K562 (cell line): ENCODE results near the gene NAV2. TPM values are rescaled to one million over a fixed set of nuclear protein-coding genes. Genes with fewer than 3 reads are reported as not detected.

Experiments
- ATAC-seq: fragments of 200-7000 bp; cut with Tn5 transposase; 3 replicates; pipeline ENCODE4 v1.9.1; 2020; ENCODE audit warnings: moderate library complexity
- BruUV-seq: library from RNA; stranded (reverse); fragments of 400-500 nt; replicated peaks from 2 replicates; lab custom pipeline; 2021; lab: Mats Ljungman, UMichigan
- CTCF ChIA-PET: fragments of 300-600 bp; formaldehyde crosslinking; extraction: SDS; loops from one replicate; lab custom pipeline; 2021; ENCODE audit warnings: low intra/inter-chr PET ratio; lab: Yijun Ruan, JAX
- POLR2A ChIA-PET: fragments of 300-600, 350-650 bp; sonication (Branson Sonifier 250); formaldehyde crosslinking; extraction: SDS; loops from one replicate; lab custom pipeline; 2021; ENCODE audit warnings: antibody characterized with exemption, inconsistent platforms; lab: Yijun Ruan, JAX
- DNase-seq, 4 experiments: peaks; one replicate each; pipeline versions ENCODE4 v3.0.0 to v3.0.0-alpha.2; 2011 to 2018; ENCODE audit warnings: low spot score in 3 of 4, mixed read lengths in 3 of 4; ENCODE audit errors: extremely low read depth in 1 of 4
- FAIRE-seq: peaks from 2 replicates; lab custom pipeline; 2011; peaks lifted over from hg19 to GRCh38; lab: Jason Lieb, UNC
- H2AFZ ChIP-seq: 2 replicates; pipeline ENCODE4 v1.6.0; 2011; ENCODE audit warnings: low read depth, low read length, control low read depth, inconsistent platforms
- H3K27ac ChIP-seq: fragments of 200-600 bp; 3 replicates; pipeline ENCODE4 v1.8.0; 2011; ENCODE audit warnings: low read depth, mild to moderate bottlenecking, control low read depth, inconsistent platforms, low read length, moderate library complexity, mixed read lengths; ENCODE audit errors: extremely low read depth
- H3K27me3 ChIP-seq, 2 experiments: fragments of 300-600 bp in 1 of 2; 2 replicates in 1 of 2; 3 replicates in 1 of 2; pipeline versions ENCODE4 v1.6.0 to v1.8.0; 2011; ENCODE audit warnings: inconsistent platforms in 2 of 2, low read length in 2 of 2, mild to moderate bottlenecking in 1 of 2, mixed read lengths in 1 of 2, moderate library complexity in 1 of 2; ENCODE audit not compliant: control insufficient read depth in 2 of 2, insufficient read depth in 2 of 2
- H3K36me3 ChIP-seq: fragments of 300-600 bp; 3 replicates; pipeline ENCODE4 v1.8.0; 2011; ENCODE audit warnings: mild to moderate bottlenecking, low read length, inconsistent platforms; ENCODE audit not compliant: control insufficient read depth, insufficient read depth
- H3K4me1 ChIP-seq, 2 experiments: fragments of 200-600 bp in 1 of 2; replicated peaks in 1 of 2; 2 replicates in 1 of 2; 3 replicates in 1 of 2; pipeline versions ENCODE4 v1.5.1 to v1.8.0; 2011; ENCODE audit warnings: inconsistent platforms in 2 of 2, low read length in 2 of 2, mild to moderate bottlenecking in 1 of 2, mixed read lengths in 1 of 2, moderate library complexity in 1 of 2; ENCODE audit not compliant: control insufficient read depth in 2 of 2, insufficient read depth in 2 of 2
- H3K4me2 ChIP-seq: 2 replicates; pipeline ENCODE4 v1.6.1; 2011; ENCODE audit warnings: low read length, control low read depth, inconsistent platforms, mixed read lengths; ENCODE audit not compliant: insufficient read depth
- H3K4me3 ChIP-seq: fragments of 200-600 bp; sonication (generic), shearing (Covaris generic); 2 replicates; pipeline ENCODE4 v1.5.1; 2016; ENCODE audit warnings: control low read depth, inconsistent platforms
- H3K79me2 ChIP-seq: fragments of 200-600 bp; 3 replicates; pipeline ENCODE4 v1.8.0; 2011; ENCODE audit warnings: low read length, inconsistent platforms; ENCODE audit not compliant: control insufficient read depth, insufficient read depth
- H3K9ac ChIP-seq, 2 experiments: 2 replicates each; pipeline versions ENCODE4 v1.6.0 to v1.6.1; 2011; ENCODE audit warnings: low read depth in 2 of 2, low read length in 2 of 2, control low read depth in 1 of 2, inconsistent platforms in 1 of 2, mild to moderate bottlenecking in 1 of 2, mixed read lengths in 1 of 2; ENCODE audit not compliant: insufficient read depth in 1 of 2
- H3K9me1 ChIP-seq: one replicate; pipeline ENCODE4 v1.6.0; 2011; ENCODE audit warnings: inconsistent platforms, mild to moderate bottlenecking, low read length, moderate library complexity; ENCODE audit not compliant: control insufficient read depth, insufficient read depth
- H3K9me3 ChIP-seq: replicated peaks from 2 replicates; pipeline ENCODE4 v1.5.1; 2011; ENCODE audit warnings: low read depth, low read length, inconsistent platforms; ENCODE audit not compliant: control insufficient read depth, insufficient read depth
- H4K20me1 ChIP-seq: replicated peaks from 2 replicates; pipeline ENCODE4 v1.6.1; 2011; ENCODE audit warnings: low read length, inconsistent platforms, mixed read lengths; ENCODE audit not compliant: control insufficient read depth, insufficient read depth
- ATF1 ChIP-seq, 2 experiments: fragments of 450-650 bp in 1 of 2; IDR thresholded peaks; 2 replicates each; pipeline ENCODE4 v1.6.1; 2016; ENCODE audit warnings: missing compliant biosample characterization in 1 of 2, missing genetic modification characterization in 1 of 2
- EP400 ChIP-seq: fragments of 450-650 bp; IDR thresholded peaks from 2 replicates; pipeline ENCODE4 v1.6.1; 2017; ENCODE audit warnings: antibody characterized with exemption, mild to moderate bottlenecking, moderate library complexity
- GMEB1 ChIP-seq: fragments of 250-450 bp; sonication (Bioruptor Pico); IDR thresholded peaks from 2 replicates; pipeline ENCODE4 v1.4.0; 2020; ENCODE audit warnings: mild to moderate bottlenecking
- HINFP ChIP-seq: fragments of 450-650 bp; conservative IDR thresholded peaks from 2 replicates; pipeline ENCODE4 v1.6.1; 2016; ENCODE audit warnings: missing genetic modification characterization, low read depth, mild to moderate bottlenecking, control low read depth, missing compliant biosample characterization
- NR2C2 ChIP-seq, 2 experiments: fragments of 200-800 bp in 1 of 2; sonication (Bioruptor generic) in 1 of 2; sonication (generic) in 1 of 2; formaldehyde crosslinking in 1 of 2; IDR thresholded peaks; 2 replicates each; pipeline versions ENCODE4 v1.6.1 to v1.8.0; 2016 to 2022; ENCODE audit warnings: mild to moderate bottlenecking in 1 of 2, missing compliant biosample characterization in 1 of 2, missing genetic modification characterization in 1 of 2, missing genetic modification reagents in 1 of 2
- NR2F6 ChIP-seq: fragments of 450-650 bp; formaldehyde crosslinking; IDR thresholded peaks from 2 replicates; pipeline ENCODE4 v1.4.0; 2020; ENCODE audit warnings: mild to moderate bottlenecking
- PHTF2 ChIP-seq: fragments of 250-450 bp; sonication (Bioruptor Pico); IDR thresholded peaks from 2 replicates; pipeline ENCODE4 v1.5.0; 2021; ENCODE audit warnings: mild to moderate bottlenecking
- POLR2AphosphoS2 ChIP-seq: IDR thresholded peaks from 2 replicates; pipeline ENCODE4 v1.6.1; 2012; ENCODE audit warnings: low read length, improper control_type of control experiment
- POLR2AphosphoS5 ChIP-seq: IDR thresholded peaks from 2 replicates; pipeline ENCODE4 v1.6.1; 2011; ENCODE audit warnings: mild to moderate bottlenecking, low read depth, low read length, moderate library complexity; ENCODE audit not compliant: control insufficient read depth, insufficient read depth
- SIN3A ChIP-seq, 2 experiments: fragments of 150-350 bp in 1 of 2; IDR thresholded peaks; 2 replicates each; pipeline ENCODE4 v1.6.1; 2011 to 2016; ENCODE audit warnings: borderline replicate concordance in 2 of 2, low read depth in 2 of 2, low read length in 2 of 2, mild to moderate bottlenecking in 2 of 2, moderate library complexity in 2 of 2; ENCODE audit not compliant: control insufficient read depth in 1 of 2
- SIN3B ChIP-seq: fragments of 450-650 bp; IDR thresholded peaks from 2 replicates; pipeline ENCODE4 v1.6.1; 2017; ENCODE audit warnings: low read depth, mild to moderate bottlenecking, moderate library complexity
- YY1 ChIP-seq, 3 experiments: IDR thresholded peaks; 2 replicates each; pipeline ENCODE4 v1.6.1; 2011; ENCODE audit warnings: low read length in 2 of 3, mild to moderate bottlenecking in 2 of 3, moderate library complexity in 2 of 3, borderline replicate concordance in 1 of 3, control low read depth in 1 of 3, low read depth in 1 of 3; ENCODE audit not compliant: insufficient read depth in 3 of 3, insufficient replicate concordance in 2 of 3, control insufficient read depth in 1 of 3, insufficient read length in 1 of 3; ENCODE audit errors: extremely low read depth in 1 of 3
- WGBS: fragments of 100-300 bp; shearing (Covaris generic); methylation state at CpG from one replicate; pipeline ENCODE4 v1.1.6; 2016; ENCODE audit warnings: low coverage, mixed read lengths; ENCODE audit not compliant: insufficient coverage; ENCODE audit errors: missing lambda C conversion rate; 5-methylcytosine and 5-hydroxymethylcytosine counted together
- in situ Hi-C: fragments of 300-500 bp; cut with MboI; formaldehyde crosslinking; loops from 4 replicates; pipeline ENCODE4 v1.15.0; 2018; ENCODE audit warnings: inconsistent platforms, mixed read lengths
- intact Hi-C: fragments of 100-400 bp; cut with micrococcal nuclease; formaldehyde crosslinking; loops from 2 replicates; pipeline ENCODE4 v1.14.2; 2022
- polyA plus RNA-seq, 8 experiments: library from polyadenylated mRNA; depleted of rRNA in 4 of 8; stranded (reverse) in 5 of 8; unstranded in 3 of 8; fragments of >200 nt; fragmentation: Nextera tagmentation in 2 of 8; fragmentation: Illumina TruSeq in 1 of 8; extraction: Ambion mirVana in 2 of 8; extraction: Trizol in 1 of 8; gene quantifications; 2 replicates each; pipeline versions ENCODE4 v1.2.1 to v1.2.3, GENCODE V29; 2011 to 2014; ENCODE audit warnings: inconsistent platforms in 1 of 8, missing spikeins in 1 of 8
- total RNA-seq, 7 experiments: library from RNA; depleted of rRNA in 6 of 7; stranded (reverse); fragments of >200 nt in 6 of 7; fragmentation: Illumina TruSeq in 2 of 7; extraction: Trizol in 2 of 7; gene quantifications; 2 replicates each; pipeline versions ENCODE4 v1.2.1 to v1.2.3, GENCODE V29; 2011 to 2021; ENCODE audit warnings: low replicate concordance in 1 of 7
- TF ChIP-seq, protein P1 (sequence below): sonication (generic); formaldehyde crosslinking; IDR thresholded peaks from 2 replicates; pipeline ENCODE4 v1.8.0; 2023; ENCODE audit warnings: mild to moderate bottlenecking, missing genetic modification reagents
- TF ChIP-seq, protein P2 (sequence below): sonication (generic); formaldehyde crosslinking; IDR thresholded peaks from 2 replicates; pipeline ENCODE4 v1.5.0; 2020; ENCODE audit warnings: missing genetic modification reagents

NAV2 gene
- total and polyA plus RNA-seq, 9 of the 15 experiments (the other 6 are each of a cell fraction or from before 2014, with no cell fraction given): 0.03 to 0.35 (median 0.05) TPM

- Histone ChIP-seq H4K20me1 (no peaks in the 10 kb centered on the region), H3K36me3 (no peaks in the 10 kb centered on the region), H3K27ac (no peak overlapping the region), H3K27me3 (peaks cover 29 to 42% of the 10 kb centered on the region in 2 experiments; a peak in 4 of 5 replicates), H3K9me3 (no peaks in the 10 kb centered on the region), H3K9ac (no peak overlapping the region), H3K4me3 (no peak overlapping the region), H3K9me1 (no peaks in the 10 kb centered on the region), H3K4me1 (no peaks in the 10 kb centered on the region; a peak in 1 of 5 replicates), H3K4me2 (no peak overlapping the region), H2AFZ (no peak overlapping the region), H3K79me2 (no peaks in the 10 kb centered on the region)
- intact Hi-C loops: no loop called here
- 0% methylated on average over 2 of the region's 2 CpGs for WGBS
- DNase-seq: no peak
- ATAC-seq: no peak
- ChIA-PET CTCF (no interaction called here), POLR2A (no interaction called here)
- in situ Hi-C loops: loop anchor here (10.0 to 25.0 kb wide), 2 partner anchors 405 to 683 kb away; no protein-coding TSS in a partner anchor
- BruUV-seq: no TSS peak
- TF ChIP-seq EP400 (no peak), NR2F6 (CRISPR knock-in tag) (no peak), PHTF2 (no peak), SIN3B (no peak), NR2C2 (CRISPR knock-in tag; IDR thresholded peaks at IDR 0.05) (no peak), NR2C2 (tag; IDR thresholded peaks at IDR 0.05) (no peak), YY1 (IDR thresholded peaks at IDR 0.05; ENCODE audit: borderline replicate concordance in 1 of 3, control insufficient read depth in 1 of 3, extremely low read depth in 1 of 3, insufficient read depth in 3 of 3, insufficient read length in 1 of 3, insufficient replicate concordance in 2 of 3, low read depth in 1 of 3, low read length in 2 of 3) (no peak), ATF1 (CRISPR knock-in tag; IDR thresholded peaks at IDR 0.05) (no peak), ATF1 (tag; IDR thresholded peaks at IDR 0.05) (no peak), POLR2AphosphoS5 (no peak), GMEB1 (CRISPR knock-in tag) (no peak), POLR2AphosphoS2 (no peak), SIN3A (IDR thresholded peaks at IDR 0.05; ENCODE audit: borderline replicate concordance in 2 of 2, control insufficient read depth in 1 of 2, low read depth in 2 of 2, low read length in 2 of 2) (no peak), HINFP (no peak)
- TF ChIP-seq, protein P1, sequence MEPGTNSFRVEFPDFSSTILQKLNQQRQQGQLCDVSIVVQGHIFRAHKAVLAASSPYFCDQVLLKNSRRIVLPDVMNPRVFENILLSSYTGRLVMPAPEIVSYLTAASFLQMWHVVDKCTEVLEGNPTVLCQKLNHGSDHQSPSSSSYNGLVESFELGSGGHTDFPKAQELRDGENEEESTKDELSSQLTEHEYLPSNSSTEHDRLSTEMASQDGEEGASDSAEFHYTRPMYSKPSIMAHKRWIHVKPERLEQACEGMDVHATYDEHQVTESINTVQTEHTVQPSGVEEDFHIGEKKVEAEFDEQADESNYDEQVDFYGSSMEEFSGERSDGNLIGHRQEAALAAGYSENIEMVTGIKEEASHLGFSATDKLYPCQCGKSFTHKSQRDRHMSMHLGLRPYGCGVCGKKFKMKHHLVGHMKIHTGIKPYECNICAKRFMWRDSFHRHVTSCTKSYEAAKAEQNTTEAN (CRISPR knock-in tag): no peak
- TF ChIP-seq, protein P2, sequence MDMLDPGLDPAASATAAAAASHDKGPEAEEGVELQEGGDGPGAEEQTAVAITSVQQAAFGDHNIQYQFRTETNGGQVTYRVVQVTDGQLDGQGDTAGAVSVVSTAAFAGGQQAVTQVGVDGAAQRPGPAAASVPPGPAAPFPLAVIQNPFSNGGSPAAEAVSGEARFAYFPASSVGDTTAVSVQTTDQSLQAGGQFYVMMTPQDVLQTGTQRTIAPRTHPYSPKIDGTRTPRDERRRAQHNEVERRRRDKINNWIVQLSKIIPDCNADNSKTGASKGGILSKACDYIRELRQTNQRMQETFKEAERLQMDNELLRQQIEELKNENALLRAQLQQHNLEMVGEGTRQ: no peak
- FAIRE-seq: no peak
These were observed 217.0 kb downstream of the NAV2 start for GRCh38 chr11:19929655-19930054.
